Activated T-helper 1 cell treated with anti-CD3 and anti-CD28 coated beads, Interleukin-12 subunit alpha, Interleukin-12 subunit beta, Interleukin-2, Interleukin-4 antibody, amounts not matched to agents 30 ng/mL and 10 ng/mL and 1 ng/mL, durations not matched to agents 14 hours and 24 hours and 36 hours (primary cell): ENCODE results near the gene S100A13. TPM values are rescaled to one million over a fixed set of nuclear protein-coding genes. Genes with fewer than 3 reads are reported as not detected.
A peak's percentile ranks its signal among the peaks of the same experiment; 100 is the strongest.

ENCODE experiments used
- DNase-seq: peaks from one replicate; pipeline ENCODE4 v3.0.0; 2021; ENCODE audit warnings: low spot score
- H3K27ac Mint-ChIP-seq: one replicate; pipeline ENCODE4 v1.8.0; 2021; ENCODE audit warnings: mild to moderate bottlenecking, mixed read lengths
- H3K27me3 Mint-ChIP-seq: one replicate; pipeline ENCODE4 v1.8.0; 2022; ENCODE audit warnings: mild to moderate bottlenecking, moderate library complexity, mixed read lengths; ENCODE audit not compliant: insufficient read depth
- H3K36me3 Mint-ChIP-seq: one replicate; pipeline ENCODE4 v1.8.0; 2021; ENCODE audit warnings: low read depth, mixed read lengths
- H3K4me1 Mint-ChIP-seq: one replicate; pipeline ENCODE4 v1.8.0; 2021; ENCODE audit warnings: low read depth, mixed read lengths
- H3K4me3 Mint-ChIP-seq: one replicate; pipeline ENCODE4 v1.8.0; 2021; ENCODE audit warnings: mild to moderate bottlenecking, moderate library complexity, mixed read lengths
- H3K9me3 Mint-ChIP-seq: one replicate; pipeline ENCODE4 v1.8.0; 2021; ENCODE audit warnings: mixed read lengths
- intact Hi-C: fragments of 100-400 bp; cut with micrococcal nuclease; formaldehyde crosslinking; loops from one replicate; pipeline ENCODE4 v1.15.1; 2024
- total RNA-seq: library from RNA; stranded (reverse); gene quantifications from 2 replicates; pipeline ENCODE4 v1.2.3, GENCODE V29; 2022

The S100A13 gene
- total RNA-seq, 1 donor from 2014 or later: 2.5 TPM

DNA sequence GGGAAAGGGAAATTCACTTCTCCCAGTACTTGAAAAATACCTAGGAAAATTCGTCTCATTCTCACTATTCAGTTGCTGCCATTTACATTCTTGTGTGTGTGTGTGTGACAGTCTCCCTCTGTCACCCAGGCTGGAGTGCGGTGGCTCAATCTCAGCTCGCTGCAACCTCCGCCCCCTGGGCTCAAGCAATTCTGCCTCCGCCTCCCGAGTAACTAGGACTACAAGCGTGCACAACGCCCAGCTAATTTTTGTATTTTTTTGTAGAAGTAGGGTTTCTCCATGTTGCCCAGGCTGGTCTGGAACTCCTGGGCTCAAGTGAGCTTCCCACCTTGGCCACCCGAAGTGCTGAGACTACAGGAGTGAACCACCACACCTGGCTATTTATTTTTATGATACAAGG, 32.4 kb upstream of the S100A13 start:
- DNase-seq: no peak
- H3K36me3 Mint-ChIP-seq: peaks cover 30% of the 10 kb centered on the region
- peaks cover 11% of the 10 kb centered on the region for H3K4me1 Mint-ChIP-seq
- H3K9me3 Mint-ChIP-seq: no peaks in the 10 kb centered on the region
- H3K4me3 Mint-ChIP-seq: peak overlapping the region; percentile 96
- no peaks in the 10 kb centered on the region for H3K27me3 Mint-ChIP-seq
- peak overlapping the region; percentile 84 for H3K27ac Mint-ChIP-seq
- intact Hi-C loops: no loop called here

DNA sequence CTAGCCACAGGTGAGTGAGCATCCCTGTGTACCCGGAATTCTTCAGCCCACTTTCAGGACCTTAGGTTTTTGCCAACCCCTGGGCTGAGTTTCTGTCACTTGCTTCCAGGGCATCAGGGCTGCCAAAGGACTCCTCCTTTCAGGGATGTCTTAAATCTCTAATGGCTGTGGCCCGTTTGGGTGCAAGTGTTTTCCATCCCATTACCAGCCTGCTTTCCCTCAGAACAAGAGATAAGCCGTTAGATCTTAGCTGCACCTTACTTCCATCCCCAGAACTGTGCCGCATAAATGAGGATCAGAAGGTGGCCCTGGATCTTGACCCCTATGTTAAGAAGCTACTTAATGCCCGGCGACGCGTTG, 31.9 kb upstream of the S100A13 start:
- Mint-ChIP-seq H3K36me3 (peaks cover 26% of the 10 kb centered on the region), H3K27ac (peak overlapping the region; percentile 84), H3K4me1 (peaks cover 11% of the 10 kb centered on the region), H3K4me3 (peak overlapping the region; percentile 96), H3K9me3 (no peaks in the 10 kb centered on the region), H3K27me3 (no peaks in the 10 kb centered on the region)
- DNase-seq: no peak
- intact Hi-C loops: no loop called here

GRCh38 chr1:153658400-153659174, 31.3 kb upstream of the S100A13 start, which contains the start of gene SNAPIN:
Gene SNAPIN (plus strand): TSS chr1:153658703. CDS start chr1:153658744, 41 bp downstream.
- Mint-ChIP-seq H3K9me3 (no peaks in the 10 kb centered on the region), H3K4me1 (peaks cover 11% of the 10 kb centered on the region), H3K4me3 (peak within 1 kb of the TSS; percentile 96), H3K27ac (peak within 1 kb of the TSS; percentile 84), H3K36me3 (peaks cover 24% of the 10 kb centered on the region), H3K27me3 (no peaks in the 10 kb centered on the region)
- peak; percentile 90 for DNase-seq
- intact Hi-C loops: loop anchor here (1.0 kb wide), 4 partner anchors 12 to 122 kb away; partner anchors contain the start of genes CHTOP and ILF2

DNA sequence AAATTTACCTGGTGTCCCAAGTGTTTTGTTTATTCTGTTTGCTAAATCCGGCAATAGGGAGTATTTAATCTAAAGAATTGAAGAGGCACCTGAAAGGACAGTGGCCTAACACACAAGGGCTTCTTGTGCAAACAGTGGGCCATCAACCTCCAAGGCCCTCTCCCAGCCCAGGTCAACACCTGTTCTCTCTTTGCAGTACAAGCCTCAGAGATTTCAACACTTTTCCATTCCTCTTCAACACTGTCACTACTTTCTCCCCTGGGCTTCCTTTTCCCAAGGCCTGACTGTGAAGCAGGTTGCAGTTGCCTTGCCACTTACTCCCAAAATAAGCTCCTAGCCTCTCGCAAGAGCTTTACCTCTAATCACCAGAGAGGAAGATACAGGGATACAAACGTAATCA, 28.0 kb upstream of the S100A13 start:
- intact Hi-C loops: no loop called here
- H3K4me3 Mint-ChIP-seq: no peak overlapping the region
- no peak for DNase-seq

DNA sequence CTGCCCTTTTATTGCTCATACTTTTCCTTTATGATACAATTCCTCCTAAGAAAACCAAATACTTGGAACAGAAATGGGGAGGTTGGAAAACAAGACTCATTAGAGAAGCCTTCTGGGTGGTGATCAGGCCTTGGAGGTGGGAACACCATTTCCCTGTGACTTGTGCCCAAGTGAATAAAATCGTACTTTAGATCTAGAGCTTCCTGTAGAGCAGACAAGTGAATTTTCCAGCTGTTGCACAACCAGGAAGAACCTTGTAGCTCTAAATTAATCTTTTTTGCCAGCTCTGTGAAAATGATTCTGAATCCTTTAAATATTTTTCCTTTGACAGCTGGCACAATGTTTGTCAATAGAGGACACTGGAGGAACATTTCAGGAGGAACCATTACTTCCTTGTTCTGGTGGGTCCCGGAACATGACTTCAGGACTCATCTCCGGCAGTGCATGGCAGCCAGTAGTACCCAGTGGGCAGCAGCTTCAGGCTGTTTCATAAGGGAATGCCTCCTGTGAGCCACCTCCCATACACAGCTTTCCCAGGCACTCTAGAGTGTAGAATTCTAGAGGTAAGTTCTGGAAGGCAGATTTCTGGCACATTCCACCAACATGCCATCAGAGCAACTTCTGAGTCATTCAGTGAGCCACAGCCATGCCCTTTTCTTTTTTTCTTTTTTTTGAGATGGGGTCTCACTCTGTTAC, 25.6 kb upstream of the S100A13 start:
- DNase-seq: no peak
- intact Hi-C loops: no loop called here
- H3K27ac Mint-ChIP-seq: no peak overlapping the region
- H3K27me3 Mint-ChIP-seq: no peaks in the 10 kb centered on the region
- H3K4me1 Mint-ChIP-seq: no peaks in the 10 kb centered on the region
- H3K4me3 Mint-ChIP-seq: no peak overlapping the region
- peaks cover 2% of the 10 kb centered on the region for H3K36me3 Mint-ChIP-seq
- no peaks in the 10 kb centered on the region for H3K9me3 Mint-ChIP-seq

More for the DNA sequence above, 28.0 kb upstream of the S100A13 start:
- Mint-ChIP-seq H3K36me3 (peaks cover 2% of the 10 kb centered on the region), H3K27ac (no peak overlapping the region), H3K4me1 (peaks cover 11% of the 10 kb centered on the region), H3K27me3 (no peaks in the 10 kb centered on the region), H3K9me3 (no peaks in the 10 kb centered on the region)

DNA sequence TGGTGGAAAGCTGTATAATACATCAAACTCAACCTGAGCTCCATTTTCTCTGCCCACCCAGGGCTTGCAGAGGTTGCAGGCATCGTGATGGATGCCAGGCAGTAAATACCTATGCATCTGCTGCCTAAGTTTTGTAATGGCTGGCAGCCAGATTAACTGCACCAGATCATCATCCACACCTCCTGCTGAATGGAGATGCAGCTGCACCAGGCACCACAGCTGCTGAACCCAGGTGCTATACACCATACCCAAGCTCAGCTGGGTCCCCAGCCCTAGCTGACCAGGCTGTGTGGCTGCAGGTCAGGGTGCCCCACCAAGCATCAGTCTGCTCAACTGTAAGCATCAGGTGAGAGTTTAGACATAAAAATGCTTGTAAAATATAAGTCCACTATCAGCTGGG, 24.5 kb upstream of the S100A13 start:
- Mint-ChIP-seq H3K27ac (no peak overlapping the region), H3K9me3 (no peaks in the 10 kb centered on the region), H3K4me1 (peaks cover 2% of the 10 kb centered on the region), H3K36me3 (peaks cover 6% of the 10 kb centered on the region), H3K4me3 (no peak overlapping the region), H3K27me3 (no peaks in the 10 kb centered on the region)
- intact Hi-C loops: no loop called here
- DNase-seq: no peak

- intact Hi-C loops: no loop called here
- no peaks in the 10 kb centered on the region for H3K9me3 Mint-ChIP-seq
- DNase-seq: no peak
- no peaks in the 10 kb centered on the region for H3K27me3 Mint-ChIP-seq
- H3K36me3 Mint-ChIP-seq: peaks cover 21% of the 10 kb centered on the region
- H3K27ac Mint-ChIP-seq: no peak overlapping the region
- peaks cover 14% of the 10 kb centered on the region for H3K4me1 Mint-ChIP-seq
- no peak overlapping the region for H3K4me3 Mint-ChIP-seq
Observed at GRCh38 chr1:153649863-153650235, 22.5 kb upstream of the S100A13 start.

DNA sequence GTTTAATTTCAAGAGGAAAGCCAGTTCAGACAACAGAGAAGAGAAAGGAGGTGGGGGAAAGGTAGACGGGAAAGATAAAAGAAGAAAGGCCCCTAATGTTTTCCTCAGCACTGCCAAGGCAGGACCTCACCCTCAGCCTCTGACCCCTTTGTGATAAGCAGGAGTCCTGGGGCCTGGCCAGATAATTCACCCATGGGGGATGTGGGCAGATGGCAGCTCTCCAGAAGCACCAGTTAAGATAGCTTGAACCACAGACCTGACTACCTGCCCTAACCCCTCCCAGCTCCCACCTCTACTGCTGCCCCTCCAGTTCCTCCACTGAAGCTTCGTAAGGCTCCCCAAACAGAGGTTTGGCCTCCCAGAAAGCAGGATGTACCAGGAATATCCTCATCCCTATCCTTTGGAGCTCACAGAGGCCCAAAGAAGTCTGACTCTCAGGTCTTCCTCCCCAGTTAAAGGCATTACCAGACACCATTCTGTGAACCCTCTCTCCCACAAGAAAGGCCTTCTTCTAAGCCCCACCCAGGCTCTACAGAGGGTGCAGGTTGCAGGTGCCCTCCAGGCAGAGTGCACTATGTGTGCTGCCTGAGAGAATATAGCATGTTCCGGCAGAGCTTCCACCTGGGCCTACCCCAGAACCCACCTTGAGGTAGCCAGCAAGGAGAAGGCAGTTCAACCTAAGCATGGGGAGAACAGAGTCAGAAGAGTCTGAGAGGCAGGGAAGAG, 22.0 kb upstream of the S100A13 start:
- intact Hi-C loops: no loop called here
- peaks cover 27% of the 10 kb centered on the region for H3K36me3 Mint-ChIP-seq
- no peaks in the 10 kb centered on the region for H3K9me3 Mint-ChIP-seq
- no peak overlapping the region for H3K4me3 Mint-ChIP-seq
- H3K4me1 Mint-ChIP-seq: peaks cover 14% of the 10 kb centered on the region
- H3K27ac Mint-ChIP-seq: peak overlapping the region; percentile 1
- DNase-seq: no peak
- no peaks in the 10 kb centered on the region for H3K27me3 Mint-ChIP-seq

DNA sequence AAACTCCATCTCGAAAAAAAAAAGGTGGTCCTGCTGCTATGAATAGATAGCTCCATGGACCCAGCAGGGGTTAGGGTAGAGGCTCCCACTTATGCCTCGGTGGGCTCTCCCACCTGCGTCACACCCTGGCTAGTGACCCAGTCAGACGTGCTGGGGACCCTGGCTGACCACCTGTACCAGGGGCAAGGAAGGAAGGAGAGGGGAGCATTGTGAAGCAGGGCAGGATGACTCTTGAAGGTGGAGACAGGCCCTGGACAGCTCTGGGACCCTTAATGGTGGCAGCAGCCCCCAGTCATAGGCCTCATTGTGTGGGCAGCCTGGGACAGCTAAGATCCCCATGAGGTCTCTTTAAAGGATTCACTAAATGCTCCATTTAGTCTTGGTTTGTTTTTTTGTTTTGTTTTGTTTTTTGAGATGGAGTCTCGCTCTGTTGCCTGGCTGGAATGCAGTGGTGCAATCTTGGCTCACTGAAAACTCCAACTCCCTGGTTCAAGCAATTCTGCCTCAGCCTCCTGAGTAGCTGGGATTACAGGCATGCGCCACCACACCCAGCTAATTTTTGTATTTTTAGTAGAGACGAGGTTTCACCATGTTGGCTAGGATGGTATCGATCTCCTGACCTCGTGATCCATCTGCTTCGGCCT, 20.8 kb upstream of the S100A13 start:
- no peak overlapping the region for H3K27ac Mint-ChIP-seq
- intact Hi-C loops: no loop called here
- DNase-seq: no peak
- peaks cover 23% of the 10 kb centered on the region for H3K4me1 Mint-ChIP-seq
- H3K27me3 Mint-ChIP-seq: no peaks in the 10 kb centered on the region
- H3K4me3 Mint-ChIP-seq: no peak overlapping the region
- peaks cover 35% of the 10 kb centered on the region for H3K36me3 Mint-ChIP-seq
- no peaks in the 10 kb centered on the region for H3K9me3 Mint-ChIP-seq

DNA sequence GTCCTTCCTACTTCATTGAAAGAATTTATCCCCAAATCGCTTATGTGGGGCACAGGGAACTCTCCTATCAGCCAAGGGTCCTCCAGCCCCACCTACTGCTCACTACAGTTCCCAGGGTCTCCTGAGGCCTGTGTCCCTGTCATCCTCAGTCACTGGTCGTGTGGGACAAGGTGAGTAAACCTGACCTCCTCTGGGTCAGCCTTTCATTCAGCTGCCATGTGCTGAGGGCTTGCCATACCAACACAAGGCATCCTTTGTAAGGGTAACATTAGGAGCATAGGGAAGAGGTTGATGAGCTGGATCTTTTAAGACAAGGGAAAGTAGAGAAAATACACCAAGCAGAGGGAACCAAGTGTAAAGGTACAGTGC, 20.0 kb upstream of the S100A13 start:
- Mint-ChIP-seq H3K4me3 (peak overlapping the region; percentile 8), H3K36me3 (peaks cover 40% of the 10 kb centered on the region), H3K4me1 (peaks cover 27% of the 10 kb centered on the region), H3K27me3 (no peaks in the 10 kb centered on the region), H3K27ac (no peak overlapping the region), H3K9me3 (no peaks in the 10 kb centered on the region)
- DNase-seq: no peak
- intact Hi-C loops: no loop called here

- H3K27me3 Mint-ChIP-seq: no peaks in the 10 kb centered on the region
- H3K36me3 Mint-ChIP-seq: peaks cover 44% of the 10 kb centered on the region
- H3K4me3 Mint-ChIP-seq: no peak overlapping the region
- H3K4me1 Mint-ChIP-seq: peaks cover 27% of the 10 kb centered on the region
- H3K9me3 Mint-ChIP-seq: no peaks in the 10 kb centered on the region
- DNase-seq: no peak
- no peak overlapping the region for H3K27ac Mint-ChIP-seq
- intact Hi-C loops: no loop called here
Observed at GRCh38 chr1:153646672-153647345, 19.5 kb upstream of the S100A13 start.

DNA sequence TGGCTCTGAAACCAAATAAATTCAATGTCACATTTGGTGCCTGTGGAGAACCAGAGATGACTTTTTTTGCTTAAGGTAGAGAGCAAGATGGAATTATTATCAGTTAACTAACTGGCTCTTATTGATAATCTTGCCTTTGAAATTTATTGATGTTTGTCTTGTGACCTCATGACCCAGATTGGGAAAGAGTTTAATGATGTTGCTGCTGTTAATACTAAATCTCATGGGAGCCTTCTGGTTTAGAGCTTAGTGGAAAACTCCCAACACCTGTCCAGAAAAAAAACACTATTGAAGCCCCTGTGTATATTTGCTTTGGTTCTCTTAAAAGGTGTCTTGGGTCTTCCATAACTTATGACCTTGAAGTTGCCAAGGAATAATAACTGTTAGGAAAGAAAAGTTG, 16.5 kb upstream of the S100A13 start:
- intact Hi-C loops: no loop called here
- H3K9me3 Mint-ChIP-seq: no peaks in the 10 kb centered on the region
- H3K27me3 Mint-ChIP-seq: no peaks in the 10 kb centered on the region
- peaks cover 58% of the 10 kb centered on the region for H3K36me3 Mint-ChIP-seq
- peaks cover 33% of the 10 kb centered on the region for H3K4me1 Mint-ChIP-seq
- DNase-seq: no peak
- no peak overlapping the region for H3K4me3 Mint-ChIP-seq
- no peak overlapping the region for H3K27ac Mint-ChIP-seq
